Sciatic nerve (tissue), 2 donors: ENCODE data around the gene PI4KA. TPM values are rescaled to one million over a fixed set of nuclear protein-coding genes. Genes with fewer than 3 reads are reported as not detected.

Source experiments
- ATAC-seq: fragments of 200-7000 bp; cut with Tn5 transposase; one replicate; pipeline ENCODE4 v1.9.1; 2020; ENCODE audit warnings: mild to moderate bottlenecking, moderate library complexity
- DNase-seq: peaks from one replicate; pipeline ENCODE4 v3.0.0-alpha.2; 2020; ENCODE audit warnings: low spot score
- intact Hi-C: fragments of 100-400 bp; cut with DNase I; formaldehyde crosslinking; loops from one replicate; pipeline ENCODE4 v1.14.2; 2022
- total RNA-seq: library from RNA; stranded (reverse); fragmentation: NEBNext Ultra II Directional; extraction: Animal tissue kit (Norgen Biotek cat#: 25700); gene quantifications from one replicate; pipeline ENCODE4 v1.2.1, GENCODE V29; 2021
- donor health status: DM: no; HTN: no; CAD: no.
- donor health status: DM: no; HTN: no; CAD: no.

PI4KA gene
- total RNA-seq, 1 donor from 2014 or later = 116 TPM

DNA sequence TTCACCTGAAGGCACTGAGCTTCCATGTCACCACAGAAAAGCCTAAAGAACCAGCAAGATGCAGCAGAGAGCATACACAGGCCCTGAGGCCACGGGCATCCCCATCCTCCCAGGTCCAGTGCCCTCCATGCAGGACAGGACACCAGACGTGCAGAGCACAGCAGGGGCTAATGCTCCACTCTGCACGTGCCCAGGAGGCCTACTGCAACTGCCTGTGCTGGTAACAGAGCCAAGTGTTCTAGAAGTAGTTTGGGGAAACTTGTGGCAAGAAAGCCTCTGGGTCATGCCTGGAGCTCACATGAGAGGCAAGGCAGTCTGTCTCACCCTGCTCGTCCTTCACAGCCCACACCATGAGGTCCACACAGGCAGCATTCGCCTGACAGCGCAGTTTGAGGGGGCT, 54.0 kb downstream of the PI4KA start:
- no peak for ATAC-seq
- intact Hi-C loops = no loop called here
- DNase-seq = no peak

DNA sequence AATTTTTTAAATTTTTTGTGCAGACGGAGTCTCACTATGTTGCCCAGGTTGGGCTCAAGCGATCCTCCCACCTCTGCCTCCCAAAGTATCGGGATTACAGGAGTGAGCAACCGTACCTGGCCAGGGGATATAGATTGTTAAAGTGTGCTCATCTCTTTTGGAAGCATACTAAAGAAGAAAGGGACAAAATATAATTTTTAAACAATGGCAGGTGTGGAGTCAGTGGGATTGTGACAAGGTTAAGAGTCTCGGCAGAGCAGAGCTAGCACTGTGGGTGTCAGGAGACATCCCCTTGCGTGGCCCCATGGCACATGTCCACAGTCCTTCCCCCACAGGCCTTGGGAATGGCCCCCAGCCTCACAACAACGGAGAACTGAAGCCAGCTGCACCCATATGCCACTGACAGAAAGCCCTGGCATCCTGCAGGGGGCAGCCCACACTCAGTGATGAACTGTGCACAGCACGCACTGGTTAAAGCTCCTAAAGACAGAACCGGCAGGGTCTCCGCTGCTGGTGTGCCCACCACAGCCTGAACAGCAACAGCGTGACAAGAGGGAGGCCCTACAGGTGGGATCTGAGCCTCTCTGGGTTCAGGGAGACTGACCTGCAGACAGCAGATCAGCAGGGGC, 54.8 kb downstream of the PI4KA start:
- ATAC-seq (peak; percentile 46), DNase-seq (no peak)
- intact Hi-C loops = no loop called here

GRCh38 chr22:20802922-20803553, 55.6 kb downstream of the PI4KA start:
- intact Hi-C loops = no loop called here
- DNase-seq (no peak), ATAC-seq (no peak)

DNA sequence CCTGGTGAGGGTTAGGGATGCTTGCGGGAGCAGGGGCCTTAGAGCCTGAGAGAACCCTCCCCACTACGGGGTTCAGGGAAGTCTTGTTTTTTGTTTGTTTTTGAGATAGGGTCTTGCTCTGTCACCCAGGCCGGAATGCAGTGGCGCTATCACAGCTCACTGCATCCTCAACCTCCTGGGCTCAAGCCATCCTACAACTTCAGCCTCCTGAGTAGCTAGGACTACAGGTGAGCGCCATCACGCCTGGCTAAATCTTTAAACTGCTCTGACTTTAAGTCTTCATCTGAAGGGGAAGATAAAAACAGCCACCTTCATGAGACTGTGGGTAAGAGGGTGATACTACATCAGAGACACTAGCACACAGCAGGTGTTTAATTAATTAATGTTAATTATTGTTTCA, 56.2 kb downstream of the PI4KA start:
- no peak for ATAC-seq
- DNase-seq = no peak
- intact Hi-C loops = no loop called here

GRCh38 chr22:20799449-20799848, 59.2 kb downstream of the PI4KA start:
- ATAC-seq (no peak), DNase-seq (no peak)
- intact Hi-C loops = no loop called here

DNA sequence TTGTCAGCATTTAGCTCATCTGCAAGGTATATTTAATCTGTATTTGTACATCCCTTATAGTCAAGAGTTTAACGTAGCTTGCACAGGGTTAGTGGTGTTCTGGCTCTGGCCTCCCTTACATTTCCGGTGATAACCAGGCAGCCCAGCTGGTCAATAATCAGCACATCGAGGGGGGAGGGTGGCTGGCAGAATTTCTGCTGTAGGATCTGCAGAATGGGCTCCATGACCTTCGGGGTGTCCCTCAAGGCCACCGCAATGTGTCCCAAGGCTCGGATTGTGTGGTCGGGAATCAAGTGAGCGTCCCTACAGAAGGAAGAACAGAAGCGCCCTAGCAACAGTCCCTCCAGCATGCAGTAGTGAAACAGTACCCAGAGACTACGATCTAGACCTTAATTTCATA, 59.6 kb downstream of the PI4KA start:
- DNase-seq (no peak), ATAC-seq (no peak)
- intact Hi-C loops = no loop called here

DNA sequence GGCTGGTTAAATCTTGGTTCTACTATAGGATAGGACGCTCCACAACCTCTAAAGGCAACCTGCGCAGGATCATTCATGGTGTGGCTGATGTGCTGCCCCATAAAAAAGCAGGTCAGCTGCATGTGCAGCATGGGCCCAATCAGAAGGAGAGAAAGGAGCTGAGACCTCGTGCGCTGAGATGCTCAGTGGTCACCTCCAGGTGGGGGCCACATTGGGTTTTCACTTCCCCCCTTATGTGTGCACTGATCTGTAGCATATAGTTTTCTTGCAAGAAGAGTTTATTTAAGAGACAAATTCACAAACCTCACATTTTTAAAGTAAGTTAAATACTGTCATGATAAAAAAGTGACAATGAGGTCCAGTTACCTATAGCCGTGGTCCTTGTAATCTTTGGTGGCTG, 60.4 kb downstream of the PI4KA start:
- intact Hi-C loops = no loop called here
- no peak for DNase-seq
- no peak for ATAC-seq

DNA sequence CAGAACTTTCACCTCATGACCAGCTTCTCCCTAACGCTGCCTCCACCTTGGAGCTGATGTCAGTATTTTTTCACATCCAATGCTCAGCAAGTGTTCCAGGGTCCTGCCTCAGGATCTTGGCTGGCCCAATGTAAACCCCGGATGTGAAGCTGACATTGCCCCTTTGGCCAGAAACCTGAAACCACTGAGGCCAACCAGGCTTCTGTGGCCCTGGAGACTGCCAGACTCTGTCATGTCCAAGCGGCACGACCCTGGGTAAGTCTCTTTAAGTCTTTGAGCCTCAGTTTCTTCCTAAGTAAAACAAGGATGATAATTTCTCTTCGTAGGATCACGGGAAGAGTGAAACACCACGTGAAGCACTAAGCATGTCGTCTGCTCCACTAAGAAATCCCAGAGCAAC, 61.9 kb downstream of the PI4KA start:
- DNase-seq = no peak
- no peak for ATAC-seq
- intact Hi-C loops = no loop called here

GRCh38 chr22:20794650-20795413, 63.8 kb downstream of the PI4KA start:
- intact Hi-C loops = no loop called here
- ATAC-seq (no peak), DNase-seq (no peak)

GRCh38 chr22:20793748-20794649, 64.6 kb downstream of the PI4KA start:
- DNase-seq = no peak
- intact Hi-C loops = no loop called here
- no peak for ATAC-seq

- ATAC-seq = no peak
- no peak for DNase-seq
- intact Hi-C loops = no loop called here
Measured at GRCh38 chr22:20792966-20793728, 65.5 kb downstream of the PI4KA start.

- no peak for ATAC-seq
- intact Hi-C loops = no loop called here
- no peak for DNase-seq
Measured at GRCh38 chr22:20792221-20792965, 66.2 kb downstream of the PI4KA start.

- ATAC-seq (no peak), DNase-seq (no peak)
- intact Hi-C loops = no loop called here
Measured at GRCh38 chr22:20788627-20789344, 69.8 kb downstream of the PI4KA start.

DNA sequence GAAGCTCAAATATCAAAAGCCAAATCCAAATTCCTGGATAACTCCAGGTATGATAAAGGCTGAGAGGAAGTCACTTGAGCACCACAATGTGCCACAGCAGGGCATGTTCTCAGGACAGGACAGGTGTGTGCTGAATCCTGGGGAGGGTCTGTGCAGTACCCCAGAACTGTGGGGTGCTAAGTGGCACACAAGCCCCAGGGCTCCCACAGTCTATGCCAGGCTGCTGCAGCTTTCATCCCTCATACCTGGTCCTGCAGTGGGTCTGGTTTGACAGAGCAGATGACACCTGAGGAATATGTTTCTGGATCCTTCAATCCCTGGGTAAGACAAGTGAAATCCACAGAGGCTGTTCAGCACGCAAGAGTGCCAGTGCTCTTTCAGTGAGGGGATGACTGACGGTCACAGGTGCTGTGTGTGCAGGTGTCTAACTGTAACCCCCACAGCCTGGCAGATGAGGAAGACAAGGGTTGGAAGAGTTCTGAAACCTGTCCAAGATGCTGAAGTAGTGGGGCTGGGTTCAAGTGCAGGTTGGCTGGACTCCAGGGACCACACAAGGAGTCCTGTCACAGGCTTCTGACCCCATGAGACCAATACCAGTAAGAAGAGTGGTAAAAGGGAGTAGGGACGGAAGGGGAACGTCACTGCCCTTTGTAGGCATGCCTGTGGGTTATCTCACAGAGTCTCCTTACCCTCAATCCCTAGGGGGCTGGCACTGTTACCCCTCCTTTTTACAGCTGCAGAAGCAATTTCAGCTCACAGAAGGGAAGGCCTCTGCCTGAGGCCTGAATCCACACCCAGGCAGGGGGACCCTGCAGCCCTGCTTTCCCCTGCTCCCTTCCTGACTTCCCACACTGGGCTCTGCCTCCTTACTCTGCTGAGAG, 70.6 kb downstream of the PI4KA start:
- ATAC-seq = no peak
- intact Hi-C loops = no loop called here
- no peak for DNase-seq

DNA sequence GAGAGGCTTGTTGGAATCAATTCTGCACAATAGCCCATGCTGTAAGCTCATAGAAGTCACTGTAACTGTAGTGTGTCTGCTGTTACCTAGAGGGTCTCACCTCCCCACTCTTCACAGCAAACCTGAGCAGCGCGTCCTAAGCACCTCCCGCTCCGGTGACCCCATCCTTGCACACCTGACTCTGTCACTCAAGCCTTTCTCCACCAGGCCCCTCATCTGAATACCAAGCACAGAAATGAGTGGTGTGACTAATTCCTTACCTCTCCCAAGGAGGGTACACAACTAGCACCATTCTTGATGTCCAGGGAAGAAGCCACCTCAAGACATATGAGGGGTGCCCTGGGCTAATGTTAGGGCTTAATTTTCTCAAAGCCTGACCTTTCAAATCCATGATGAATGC, 71.4 kb downstream of the PI4KA start:
- no peak for ATAC-seq
- DNase-seq = no peak

GRCh38 chr22:20786536-20786979, 72.1 kb downstream of the PI4KA start:
- DNase-seq = no peak
- intact Hi-C loops = no loop called here
- no peak for ATAC-seq

More for the DNA sequence above, 71.4 kb downstream of the PI4KA start:
- intact Hi-C loops = no loop called here
